WERI-Rb-1 (cell line): ENCODE data around the gene SPTLC3.

Experiments used
- DNase-seq: peaks from one replicate; pipeline ENCODE4 v3.0.0-alpha.2; 2020
- H3K27ac ChIP-seq: fragments of 250-450 bp; sonication (Bioruptor Pico); 2 replicates; pipeline ENCODE4 v1.5.1; 2020; ENCODE audit warnings: mild to moderate bottlenecking, moderate library complexity
- H3K27me3 ChIP-seq: fragments of 250-450 bp; sonication (Bioruptor Pico); 2 replicates; pipeline ENCODE4 v1.5.1; 2021; ENCODE audit warnings: mild to moderate bottlenecking, low read depth, moderate library complexity; ENCODE audit not compliant: insufficient read depth, severe bottlenecking
- H3K36me3 ChIP-seq: fragments of 250-450 bp; sonication (Bioruptor Pico); 2 replicates; pipeline ENCODE4 v1.5.1; 2020; ENCODE audit warnings: mild to moderate bottlenecking, moderate library complexity
- H3K4me3 ChIP-seq: 2 replicates; pipeline ENCODE4 v1.5.1; 2011; ENCODE audit warnings: low read depth, mild to moderate bottlenecking, control low read depth, low read length
- H3K9me3 ChIP-seq: fragments of 250-450 bp; sonication (Bioruptor Pico); 2 replicates; pipeline ENCODE4 v1.5.1; 2021; ENCODE audit warnings: mild to moderate bottlenecking, moderate library complexity; ENCODE audit not compliant: severe bottlenecking
- CTCF ChIP-seq: IDR thresholded peaks from 2 replicates; pipeline ENCODE4 v1.5.1; 2011; ENCODE audit warnings: low read depth, mild to moderate bottlenecking, control low read depth, inconsistent platforms, low read length

Gene SPTLC3

GRCh38 chr20:13035399-13036152 is 26.8 kb downstream of the SPTLC3 start:
- Histone ChIP-seq H3K27me3 (no peaks in the 10 kb centered on the region), H3K9me3 (no peaks in the 10 kb centered on the region), H3K36me3 (no peaks in the 10 kb centered on the region), H3K4me3 (no peak overlapping the region), H3K27ac (no peak overlapping the region)
- no peak for TF ChIP-seq CTCF
- no peak for DNase-seq

- Histone ChIP-seq H3K27me3 (no peaks in the 10 kb centered on the region), H3K4me3 (no peak overlapping the region), H3K36me3 (no peaks in the 10 kb centered on the region), H3K27ac (no peak overlapping the region), H3K9me3 (no peaks in the 10 kb centered on the region)
- TF ChIP-seq CTCF: no peak
- DNase-seq: no peak
Observed at GRCh38 chr20:13037727-13038126, 29.0 kb downstream of the SPTLC3 start.

GRCh38 chr20:13041574-13042457 is 33.0 kb downstream of the SPTLC3 start:
- no peak for TF ChIP-seq CTCF
- no peak overlapping the region for H3K27ac ChIP-seq
- DNase-seq: no peak
- H3K36me3 ChIP-seq: no peaks in the 10 kb centered on the region
- no peak overlapping the region for H3K4me3 ChIP-seq
- no peaks in the 10 kb centered on the region for H3K27me3 ChIP-seq
- no peaks in the 10 kb centered on the region for H3K9me3 ChIP-seq

GRCh38 chr20:13042458-13042794 is 33.7 kb downstream of the SPTLC3 start:
- TF ChIP-seq CTCF: no peak
- Histone ChIP-seq H3K9me3 (no peaks in the 10 kb centered on the region), H3K27ac (no peak overlapping the region), H3K4me3 (no peak overlapping the region), H3K27me3 (no peaks in the 10 kb centered on the region), H3K36me3 (no peaks in the 10 kb centered on the region)
- DNase-seq: no peak

GRCh38 chr20:13046409-13046808 is 37.6 kb downstream of the SPTLC3 start:
- Histone ChIP-seq H3K9me3 (no peaks in the 10 kb centered on the region), H3K4me3 (no peak overlapping the region), H3K27me3 (no peaks in the 10 kb centered on the region), H3K27ac (no peak overlapping the region), H3K36me3 (no peaks in the 10 kb centered on the region)
- DNase-seq: no peak
- TF ChIP-seq CTCF: no peak
